DMS53 treated with DMSO at 0.1 percent for 48 hours (cell line): ENCODE measurements around the gene SCYL3.
"Not testable (repeated sequence)": the region's sequence is repeated elsewhere in the genome, so short reads cannot be mapped to it uniquely, and the experiment has no call there.

ENCODE experiments used
- DNase-seq: peaks from one replicate; lab custom pipeline; 2025; ENCODE audit not compliant: unreplicated experiment; lab: John Stamatoyannopoulos, UW

The SCYL3 gene

DNA sequence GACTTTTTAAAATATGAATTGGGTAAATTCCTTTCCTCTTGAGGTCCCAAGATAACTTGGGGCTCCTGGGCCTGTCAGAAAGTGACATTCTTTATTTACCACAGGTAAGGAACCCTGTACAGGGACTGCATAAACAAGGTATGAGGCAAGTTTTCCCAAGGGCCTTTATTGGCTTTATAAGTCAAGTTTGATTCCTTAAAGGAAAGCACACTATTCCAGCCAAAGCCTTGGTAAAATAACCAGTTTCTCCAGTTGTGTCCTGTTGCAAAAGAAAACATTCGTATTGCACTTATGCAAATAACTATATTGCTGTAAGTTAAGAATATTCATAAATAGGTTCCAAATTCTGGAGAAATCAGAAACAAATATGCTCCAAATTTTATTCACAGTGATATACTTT, 77.1 kb downstream of the SCYL3 start:
- no peak for DNase-seq

DNA sequence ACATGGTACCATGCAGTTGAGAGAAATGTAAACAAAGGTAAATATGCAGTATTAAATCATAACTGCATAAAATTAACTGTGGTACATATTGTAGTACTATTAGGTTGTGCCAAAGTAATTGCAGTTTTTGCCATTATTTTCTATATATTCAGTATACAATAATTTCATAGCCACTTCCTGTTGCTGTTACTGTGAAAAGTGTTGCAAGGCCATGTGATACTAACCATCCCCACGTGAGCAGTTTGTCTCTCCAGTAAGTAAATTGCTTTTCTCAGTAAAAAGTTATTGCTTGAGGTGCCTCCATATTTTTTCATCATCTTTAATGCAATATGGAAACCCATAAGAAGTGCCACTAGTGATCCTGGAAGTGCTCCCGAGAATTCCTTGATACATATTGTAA, 79.4 kb downstream of the SCYL3 start:
- no peak for DNase-seq

DNA sequence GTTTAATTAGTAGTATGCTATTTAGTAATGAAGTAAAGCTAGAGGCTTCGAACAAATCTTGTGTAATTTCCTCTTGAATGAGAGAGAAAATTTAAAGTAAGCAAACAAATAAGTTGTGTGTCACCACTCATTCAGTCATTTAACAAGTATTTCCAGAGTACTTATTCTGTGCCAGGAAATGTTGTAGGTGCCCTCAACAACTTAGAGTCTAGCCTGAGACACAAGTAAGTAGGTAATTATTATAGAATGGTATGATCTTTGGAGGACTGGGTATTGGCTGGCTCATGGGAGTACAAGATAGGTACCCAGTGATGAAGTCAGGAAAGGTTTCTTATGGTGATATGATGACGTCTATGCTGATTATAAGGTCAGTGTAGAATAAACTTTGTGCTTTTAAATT, 81.6 kb downstream of the SCYL3 start:
- DNase-seq = no peak

- DNase-seq = not testable (repeated sequence)
These were observed 82.2 kb downstream of the SCYL3 start for GRCh38 chr1:169811418-169812035.

GRCh38 chr1:169809370-169810095, 84.2 kb downstream of the SCYL3 start:
- DNase-seq = no peak

- DNase-seq = no peak
These were observed 88.8 kb downstream of the SCYL3 start for GRCh38 chr1:169804941-169805340.

GRCh38 chr1:169802888-169803287, 90.8 kb downstream of the SCYL3 start:
- DNase-seq = no peak
